Brain microvascular endothelial cell (primary cell): ENCODE data around the gene SMC3.
A peak's percentile ranks its signal among the peaks of the same experiment; 100 is the strongest.
"Not testable (repeated sequence)": the region's sequence is repeated elsewhere in the genome, so short reads cannot be mapped to it uniquely, and the experiment has no call there.

Source experiments
- DNase-seq: peaks from one replicate; pipeline ENCODE4 v3.0.0-alpha.2; 2020
- H3K27ac ChIP-seq: fragments of 250-450 bp; sonication (Bioruptor Pico); 2 replicates; pipeline ENCODE4 v1.5.1; 2020; ENCODE audit warnings: mild to moderate bottlenecking, moderate library complexity
- H3K27me3 ChIP-seq: fragments of 250-450 bp; sonication (Bioruptor Pico); replicated peaks from 2 replicates; pipeline ENCODE4 v1.5.1; 2020; ENCODE audit warnings: mild to moderate bottlenecking
- H3K36me3 ChIP-seq: fragments of 250-450 bp; sonication (Bioruptor Pico); replicated peaks from 2 replicates; pipeline ENCODE4 v1.5.1; 2020; ENCODE audit warnings: mild to moderate bottlenecking
- H3K4me3 ChIP-seq: 2 replicates; pipeline ENCODE4 v1.5.1; 2011; ENCODE audit warnings: low read depth, mild to moderate bottlenecking, control low read depth, low read length, moderate library complexity
- in situ Hi-C: cut with HindIII; loops from 2 replicates; pipeline ENCODE4 v1.10.0; 2017; ENCODE audit warnings: low sequenced_read_pairs, low pct_ligation_motif_present
- TF ChIP-seq, protein P1 (sequence below): IDR thresholded peaks from 2 replicates; pipeline ENCODE4 v1.5.1; 2011; ENCODE audit warnings: low read depth, mild to moderate bottlenecking, moderate library complexity, low read length, control low read depth, inconsistent platforms; ENCODE audit errors: missing control alignments

The SMC3 gene

GRCh38 chr10:110525349-110526260, 41.9 kb upstream of the SMC3 start:
- Histone ChIP-seq H3K27ac (peak overlapping the region; percentile 17), H3K4me3 (no peak overlapping the region), H3K27me3 (no peaks in the 10 kb centered on the region), H3K36me3 (no peaks in the 10 kb centered on the region)
- no peak for DNase-seq
- in situ Hi-C loops = loop anchor here (25.0 kb wide), 1 partner anchor 188 kb away; no protein-coding TSS in a partner anchor
- TF ChIP-seq, protein P1, sequence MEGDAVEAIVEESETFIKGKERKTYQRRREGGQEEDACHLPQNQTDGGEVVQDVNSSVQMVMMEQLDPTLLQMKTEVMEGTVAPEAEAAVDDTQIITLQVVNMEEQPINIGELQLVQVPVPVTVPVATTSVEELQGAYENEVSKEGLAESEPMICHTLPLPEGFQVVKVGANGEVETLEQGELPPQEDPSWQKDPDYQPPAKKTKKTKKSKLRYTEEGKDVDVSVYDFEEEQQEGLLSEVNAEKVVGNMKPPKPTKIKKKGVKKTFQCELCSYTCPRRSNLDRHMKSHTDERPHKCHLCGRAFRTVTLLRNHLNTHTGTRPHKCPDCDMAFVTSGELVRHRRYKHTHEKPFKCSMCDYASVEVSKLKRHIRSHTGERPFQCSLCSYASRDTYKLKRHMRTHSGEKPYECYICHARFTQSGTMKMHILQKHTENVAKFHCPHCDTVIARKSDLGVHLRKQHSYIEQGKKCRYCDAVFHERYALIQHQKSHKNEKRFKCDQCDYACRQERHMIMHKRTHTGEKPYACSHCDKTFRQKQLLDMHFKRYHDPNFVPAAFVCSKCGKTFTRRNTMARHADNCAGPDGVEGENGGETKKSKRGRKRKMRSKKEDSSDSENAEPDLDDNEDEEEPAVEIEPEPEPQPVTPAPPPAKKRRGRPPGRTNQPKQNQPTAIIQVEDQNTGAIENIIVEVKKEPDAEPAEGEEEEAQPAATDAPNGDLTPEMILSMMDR = no peak

DNA sequence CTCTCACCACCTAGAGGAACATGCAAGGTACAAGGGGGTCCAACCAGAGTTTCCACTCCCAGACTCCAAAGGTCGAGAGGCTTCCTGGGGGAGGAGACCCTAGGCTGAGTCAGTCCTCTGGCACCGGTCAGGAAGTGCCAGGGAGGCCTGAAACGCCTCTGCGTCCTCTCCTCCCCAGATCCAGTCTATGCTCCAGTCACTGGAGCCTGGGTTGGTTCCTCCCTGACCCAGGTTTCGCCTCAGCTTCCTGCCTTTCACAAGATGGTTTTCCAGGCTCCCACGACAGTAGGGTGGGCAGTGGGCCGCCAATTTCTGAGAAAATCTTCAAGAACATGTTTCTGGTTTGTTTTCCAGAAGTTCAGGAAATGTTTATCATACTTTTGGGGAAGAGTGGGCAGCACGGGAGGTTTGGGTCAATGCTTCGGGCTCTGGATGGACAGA, 39.7 kb upstream of the SMC3 start:
- Histone ChIP-seq H3K4me3 (no peak overlapping the region), H3K27me3 (no peaks in the 10 kb centered on the region), H3K36me3 (no peaks in the 10 kb centered on the region), H3K27ac (peak overlapping the region; percentile 77)
- in situ Hi-C loops = loop anchor here (25.0 kb wide), 1 partner anchor 190 kb away; no protein-coding TSS in a partner anchor
- no peak for DNase-seq
- TF ChIP-seq, protein P1 = no peak

DNA sequence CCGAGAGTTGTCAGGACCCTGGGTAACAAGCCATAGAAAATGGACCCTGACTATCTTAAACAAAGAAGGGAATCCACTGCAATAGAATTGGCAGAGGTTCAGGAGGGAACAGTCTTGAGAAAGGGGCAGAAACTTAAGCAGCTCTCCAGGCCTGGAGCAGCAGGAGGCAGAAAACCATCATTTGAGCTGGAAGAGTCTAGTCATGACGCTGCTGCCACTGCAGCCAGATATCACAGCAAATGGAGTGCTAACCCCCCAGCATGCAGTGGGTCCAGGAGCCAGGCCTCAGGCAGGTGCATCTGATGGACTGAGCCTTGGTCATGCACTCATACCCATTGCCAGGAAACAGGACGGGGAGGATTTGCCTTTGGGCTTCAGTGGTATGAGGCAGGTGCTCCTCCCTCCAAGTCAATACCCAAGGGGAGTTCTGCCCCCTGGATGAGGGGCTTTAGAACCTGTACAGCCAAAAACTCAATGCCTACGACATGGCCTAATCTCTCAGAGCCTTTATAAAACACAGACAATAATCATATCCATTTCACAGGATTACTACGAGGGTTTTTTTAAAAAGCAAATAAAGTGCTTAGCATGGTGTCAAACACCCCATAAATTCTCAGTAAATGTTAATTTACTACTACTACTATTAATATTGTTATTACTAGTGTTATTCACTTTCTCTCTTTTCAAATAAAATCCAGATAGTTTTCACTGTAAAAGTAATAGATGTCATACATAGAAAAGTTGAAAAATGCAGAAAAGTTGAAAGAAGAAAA, 39.1 kb upstream of the SMC3 start:
- Histone ChIP-seq H3K27me3 (no peaks in the 10 kb centered on the region), H3K4me3 (no peak overlapping the region), H3K27ac (peak overlapping the region; percentile 77), H3K36me3 (no peaks in the 10 kb centered on the region)
- TF ChIP-seq, protein P1 = no peak
- in situ Hi-C loops = loop anchor here (25.0 kb wide), 1 partner anchor 191 kb away; no protein-coding TSS in a partner anchor
- no peak for DNase-seq

DNA sequence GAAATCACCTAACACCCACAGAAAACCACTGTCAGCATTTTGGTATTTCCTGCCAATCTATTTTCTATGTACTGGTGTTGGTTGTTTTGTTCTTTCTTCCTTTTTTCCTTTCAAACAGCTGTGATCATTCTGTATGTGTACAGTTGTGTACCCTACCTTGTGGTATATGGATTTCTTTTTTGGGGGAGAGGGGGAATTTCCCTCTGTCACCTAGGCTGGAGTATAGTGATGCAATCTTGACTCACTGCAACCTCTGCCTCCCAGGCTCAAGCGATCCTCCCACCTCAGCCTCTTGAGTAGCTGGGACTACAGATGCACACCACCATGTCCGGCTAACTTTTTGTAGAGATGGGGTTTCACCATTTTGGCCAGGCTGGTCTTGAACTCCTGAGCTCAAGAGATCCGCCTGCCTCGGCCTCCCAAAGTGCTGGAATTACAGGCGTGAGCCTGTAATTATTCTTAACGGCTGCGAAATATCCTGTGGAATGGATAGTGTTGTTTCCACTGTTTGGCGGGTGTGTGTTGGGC, 38.4 kb upstream of the SMC3 start:
- in situ Hi-C loops = loop anchor here (25.0 kb wide), 1 partner anchor 192 kb away; no protein-coding TSS in a partner anchor
- DNase-seq = peak; percentile 47
- H3K4me3 ChIP-seq, H3K36me3 ChIP-seq, H3K27me3 ChIP-seq: not testable (repeated sequence)
- H3K27ac ChIP-seq = peak overlapping the region; percentile 77

- in situ Hi-C loops = loop anchor here (25.0 kb wide), 1 partner anchor 192 kb away; no protein-coding TSS in a partner anchor
- TF ChIP-seq, protein P1 = no peak
- Histone ChIP-seq H3K36me3 (no peaks in the 10 kb centered on the region), H3K27me3 (no peaks in the 10 kb centered on the region), H3K4me3 (no peak overlapping the region), H3K27ac (peak overlapping the region; percentile 77)
- DNase-seq = no peak
Observed at GRCh38 chr10:110529596-110530011, 37.9 kb upstream of the SMC3 start.
